Neural crest cell (in vitro differentiated cells): ENCODE data around the gene SKIC3. TPM values are rescaled to one million over a fixed set of nuclear protein-coding genes. Genes with fewer than 3 reads are reported as not detected.

Source experiments
- DNase-seq: peaks from one replicate; pipeline ENCODE4 v3.0.0; 2021; ENCODE audit warnings: low read depth, mixed read lengths, low spot score
- H3K27ac Mint-ChIP-seq: one replicate; pipeline ENCODE4 v1.8.0; 2021; ENCODE audit warnings: mild to moderate bottlenecking, mixed read lengths; ENCODE audit not compliant: unreplicated experiment
- H3K27me3 Mint-ChIP-seq: 2 replicates; pipeline ENCODE4 v1.8.0; 2021; ENCODE audit warnings: low read depth, mild to moderate bottlenecking, mixed read lengths
- H3K36me3 Mint-ChIP-seq: 2 replicates; pipeline ENCODE4 v1.8.0; 2021; ENCODE audit warnings: low read depth, mild to moderate bottlenecking, mixed read lengths
- H3K4me1 Mint-ChIP-seq: 2 replicates; pipeline ENCODE4 v1.8.0; 2021; ENCODE audit warnings: mixed read lengths
- H3K4me3 Mint-ChIP-seq: one replicate; pipeline ENCODE4 v1.8.0; 2021; ENCODE audit warnings: mild to moderate bottlenecking, mixed read lengths
- H3K9me3 Mint-ChIP-seq: 2 replicates; pipeline ENCODE4 v1.8.0; 2021; ENCODE audit warnings: mixed read lengths
- CTCF ChIP-seq: fragments of 200-600 bp; sonication (generic); conservative IDR thresholded peaks from 2 replicates; pipeline ENCODE4 v1.5.0; 2021; ENCODE audit warnings: antibody characterized with exemption, mild to moderate bottlenecking
- total RNA-seq: library from RNA; stranded (reverse); gene quantifications from 2 replicates; pipeline ENCODE4 v1.2.1, GENCODE V29; 2021

The SKIC3 gene
- total RNA-seq, 1 donor from 2014 or later = 77.0 TPM

DNA sequence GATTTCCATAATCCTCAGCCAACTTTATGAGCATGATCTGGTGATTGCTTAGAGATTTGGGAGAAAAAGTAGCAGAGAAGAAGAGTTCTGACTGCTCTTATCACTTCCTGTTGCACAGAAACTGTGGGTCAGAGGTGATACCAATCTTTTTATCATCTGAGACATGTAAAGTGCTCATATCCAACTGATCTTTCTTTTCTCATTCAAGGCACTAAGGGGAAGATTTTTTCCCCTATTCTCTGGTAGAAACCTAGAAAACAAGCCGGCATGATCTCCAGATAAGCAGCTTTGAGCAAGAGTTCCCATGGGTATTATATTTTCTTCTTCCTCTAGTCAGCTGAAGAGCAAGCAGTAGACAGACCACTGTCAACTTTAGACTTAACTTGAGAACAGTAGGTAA is 36.1 kb upstream of the SKIC3 start:
- Mint-ChIP-seq H3K27ac (no peak overlapping the region), H3K9me3 (no peaks in the 10 kb centered on the region), H3K4me1 (peaks cover 5% of the 10 kb centered on the region), H3K4me3 (no peak overlapping the region), H3K36me3 (peaks cover 5% of the 10 kb centered on the region), H3K27me3 (no peaks in the 10 kb centered on the region)
- DNase-seq = no peak
- no peak for TF ChIP-seq CTCF

DNA sequence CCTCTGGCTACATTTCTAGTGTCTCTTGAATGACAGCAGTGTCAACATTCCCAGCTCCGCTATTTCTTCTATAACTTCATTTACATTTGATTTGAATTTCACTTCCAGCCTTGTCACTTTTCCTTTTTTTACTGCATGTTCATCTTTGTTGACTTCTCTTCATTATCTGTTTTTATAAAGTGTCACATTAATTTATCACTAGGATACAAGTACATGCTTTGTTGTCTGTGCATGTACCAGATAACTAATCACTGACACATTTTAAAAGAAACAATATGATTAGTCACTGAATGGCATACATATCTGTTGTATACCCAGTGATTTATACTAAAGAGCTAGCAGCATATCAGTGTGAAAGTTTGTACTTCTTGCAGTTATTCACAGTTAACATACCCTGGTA is 29.2 kb upstream of the SKIC3 start:
- no peaks in the 10 kb centered on the region for H3K4me1 Mint-ChIP-seq
- no peak overlapping the region for H3K27ac Mint-ChIP-seq
- H3K9me3 Mint-ChIP-seq = no peaks in the 10 kb centered on the region
- H3K36me3 Mint-ChIP-seq = peaks cover 4% of the 10 kb centered on the region
- TF ChIP-seq CTCF = no peak
- no peaks in the 10 kb centered on the region for H3K27me3 Mint-ChIP-seq
- DNase-seq = no peak
- no peak overlapping the region for H3K4me3 Mint-ChIP-seq

DNA sequence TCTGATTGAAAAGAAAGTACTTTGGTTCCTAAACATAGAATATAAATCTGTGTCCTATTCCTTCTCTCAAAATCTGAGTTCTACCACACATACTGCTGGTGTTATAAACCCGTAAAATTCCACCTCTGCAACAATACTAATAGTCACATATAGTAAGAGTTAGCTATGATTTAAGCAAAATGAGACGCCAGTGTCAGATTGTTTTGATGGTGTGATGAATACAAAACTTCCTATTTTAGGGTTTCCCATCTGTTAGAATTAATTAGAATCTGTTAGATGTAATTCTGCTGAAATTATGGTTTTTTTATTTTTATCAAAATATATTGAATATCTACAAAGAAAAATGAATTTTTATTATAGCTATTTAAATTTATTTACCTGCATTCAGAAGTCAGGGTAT is 26.8 kb upstream of the SKIC3 start:
- H3K27me3 Mint-ChIP-seq = no peaks in the 10 kb centered on the region
- H3K4me1 Mint-ChIP-seq = no peaks in the 10 kb centered on the region
- H3K4me3 Mint-ChIP-seq = no peak overlapping the region
- no peak overlapping the region for H3K27ac Mint-ChIP-seq
- DNase-seq = no peak
- no peak for TF ChIP-seq CTCF
- H3K9me3 Mint-ChIP-seq = no peaks in the 10 kb centered on the region
- H3K36me3 Mint-ChIP-seq = peaks cover 5% of the 10 kb centered on the region

DNA sequence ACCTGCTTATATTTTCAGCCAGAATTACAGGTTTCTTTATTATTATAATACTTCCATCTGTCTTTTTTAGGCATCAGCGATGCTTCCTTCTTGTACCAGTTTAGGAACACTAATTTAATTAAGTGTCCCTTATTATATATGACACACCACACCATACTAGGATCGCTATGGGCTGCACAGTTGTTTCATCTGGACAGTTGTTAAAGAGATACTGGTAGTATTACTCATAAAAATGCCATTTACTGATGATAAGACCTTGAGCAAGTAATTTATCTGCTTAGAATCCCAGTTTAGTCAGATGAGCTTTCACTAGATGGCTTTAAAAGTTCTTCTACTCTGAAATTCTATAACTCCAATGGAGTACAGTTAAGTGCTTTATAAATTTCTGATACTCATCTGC is 17.2 kb upstream of the SKIC3 start:
- no peak for TF ChIP-seq CTCF
- Mint-ChIP-seq H3K9me3 (no peaks in the 10 kb centered on the region), H3K36me3 (peaks cover 20% of the 10 kb centered on the region), H3K4me3 (no peak overlapping the region), H3K27me3 (no peaks in the 10 kb centered on the region), H3K27ac (no peak overlapping the region), H3K4me1 (no peaks in the 10 kb centered on the region)
- DNase-seq = no peak

DNA sequence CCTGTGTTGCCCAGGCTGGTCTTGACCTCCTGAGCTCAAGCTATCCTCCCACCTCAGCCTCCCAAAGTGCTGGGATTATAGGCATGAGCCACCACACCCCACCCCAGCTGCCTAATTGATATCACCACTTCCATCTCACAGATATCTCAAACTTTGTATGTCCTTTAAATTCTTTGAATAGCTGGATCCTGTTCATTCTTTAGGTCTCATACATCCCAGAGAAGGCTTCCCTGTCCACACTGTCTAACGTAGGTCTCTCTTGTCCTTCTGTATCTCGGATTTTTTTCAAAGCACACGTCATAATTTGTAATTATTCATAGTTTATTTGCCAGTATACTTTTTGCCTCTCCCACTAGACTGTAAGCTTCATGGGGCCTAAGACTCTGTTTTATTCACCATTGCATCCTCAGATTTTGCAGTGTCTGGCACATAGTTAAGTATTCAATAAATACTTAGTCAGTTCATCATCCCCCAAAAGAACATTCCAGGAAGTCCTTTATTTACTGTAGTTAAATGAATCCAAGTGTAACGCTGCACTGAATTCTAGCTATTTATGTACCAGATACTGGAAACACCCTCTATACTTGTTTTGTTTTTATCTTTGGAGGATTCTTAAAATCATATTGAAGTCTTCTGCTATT is 10.6 kb upstream of the SKIC3 start:
- no peaks in the 10 kb centered on the region for H3K4me1 Mint-ChIP-seq
- no peaks in the 10 kb centered on the region for H3K27me3 Mint-ChIP-seq
- no peak for DNase-seq
- no peaks in the 10 kb centered on the region for H3K9me3 Mint-ChIP-seq
- no peak for TF ChIP-seq CTCF
- H3K4me3 Mint-ChIP-seq = no peak overlapping the region
- no peak overlapping the region for H3K27ac Mint-ChIP-seq
- H3K36me3 Mint-ChIP-seq = no peaks in the 10 kb centered on the region

DNA sequence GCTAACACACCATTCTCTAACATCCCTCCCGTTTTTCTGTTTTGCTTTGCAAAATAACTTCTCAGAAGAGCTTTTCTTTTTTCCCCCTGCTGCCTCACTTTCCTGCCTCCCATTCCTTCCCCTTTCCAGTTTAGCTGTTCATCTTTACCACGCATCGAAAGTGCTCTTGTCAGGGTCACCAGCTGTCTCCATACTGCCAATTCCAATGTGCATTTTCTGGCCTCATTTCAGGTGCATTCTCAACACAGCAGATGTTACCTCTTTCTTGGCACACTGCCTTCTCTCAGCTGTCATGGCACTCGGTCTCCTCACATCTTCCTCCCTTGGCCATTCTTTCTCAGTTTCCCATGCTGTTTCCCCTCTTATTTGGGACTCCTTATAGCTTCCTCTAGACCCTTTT is 9.7 kb upstream of the SKIC3 start:
- H3K4me3 Mint-ChIP-seq = no peak overlapping the region
- H3K27ac Mint-ChIP-seq = no peak overlapping the region

More for the DNA sequence above, 9.7 kb upstream of the SKIC3 start:
- DNase-seq = no peak
- Mint-ChIP-seq H3K9me3 (no peaks in the 10 kb centered on the region), H3K27me3 (no peaks in the 10 kb centered on the region), H3K4me1 (no peaks in the 10 kb centered on the region), H3K36me3 (no peaks in the 10 kb centered on the region)
- TF ChIP-seq CTCF = no peak
